HEK293 (cell line): ENCODE results near the gene NDUFB10.
A peak's percentile ranks its signal among the peaks of the same experiment; 100 is the strongest.

Experiments
- KLF7 ChIP-seq: fragments of 450-650 bp; formaldehyde crosslinking; IDR thresholded peaks from 2 replicates; pipeline ENCODE4 v1.5.1; 2016; ENCODE audit warnings: missing biosample characterization, missing genetic modification characterization, borderline replicate concordance
- KLF9 ChIP-seq: fragments of 450-650 bp; formaldehyde crosslinking; IDR thresholded peaks from 2 replicates; pipeline ENCODE4 v1.5.1; 2016; ENCODE audit warnings: missing biosample characterization, missing genetic modification characterization, low read depth
- REPIN1 ChIP-seq: fragments of 450-650 bp; formaldehyde crosslinking; IDR thresholded peaks from 2 replicates; pipeline ENCODE4 v1.5.1; 2017; ENCODE audit warnings: missing biosample characterization, missing genetic modification characterization, low read depth
- SALL2 ChIP-seq: fragments of 450-650 bp; formaldehyde crosslinking; IDR thresholded peaks from 2 replicates; pipeline ENCODE4 v1.5.0; 2017; ENCODE audit warnings: missing biosample characterization, mild to moderate bottlenecking, missing genetic modification characterization, borderline replicate concordance
- SETDB1 ChIP-seq: IDR thresholded peaks from one replicate; pipeline ENCODE4 v1.6.1; 2017; ENCODE audit warnings: mild to moderate bottlenecking, low read length, moderate library complexity, mixed read lengths; ENCODE audit not compliant: insufficient read length
- SP3 ChIP-seq: fragments of 450-650 bp; formaldehyde crosslinking; IDR thresholded peaks from 2 replicates; pipeline ENCODE4 v1.5.1; 2016; ENCODE audit warnings: missing biosample characterization, missing genetic modification characterization
- ZBTB8A ChIP-seq: fragments of 450-650 bp; formaldehyde crosslinking; IDR thresholded peaks from 2 replicates; pipeline ENCODE4 v1.5.1; 2016; ENCODE audit warnings: missing biosample characterization, missing genetic modification characterization
- ZFP37 ChIP-seq: fragments of 450-650 bp; formaldehyde crosslinking; IDR thresholded peaks from 2 replicates; pipeline ENCODE4 v1.5.1; 2016; ENCODE audit warnings: missing biosample characterization, missing genetic modification characterization
- ZNF157 ChIP-seq: fragments of 450-650 bp; formaldehyde crosslinking; IDR thresholded peaks from 2 replicates; pipeline ENCODE4 v1.5.1; 2016; ENCODE audit warnings: missing biosample characterization, missing genetic modification characterization
- ZNF169 ChIP-seq: fragments of 450-650 bp; formaldehyde crosslinking; IDR thresholded peaks from 2 replicates; pipeline ENCODE4 v1.5.1; 2016; ENCODE audit warnings: missing biosample characterization, missing genetic modification characterization
- ZNF174 ChIP-seq: fragments of 450-650 bp; formaldehyde crosslinking; IDR thresholded peaks from 2 replicates; pipeline ENCODE4 v1.5.0; 2017; ENCODE audit warnings: missing biosample characterization, mild to moderate bottlenecking, missing genetic modification characterization
- ZNF2 ChIP-seq: fragments of 450-650 bp; formaldehyde crosslinking; IDR thresholded peaks from 2 replicates; pipeline ENCODE4 v1.5.1; 2016; ENCODE audit warnings: missing biosample characterization, missing genetic modification characterization
- ZNF239 ChIP-seq: fragments of 450-650 bp; formaldehyde crosslinking; IDR thresholded peaks from 2 replicates; pipeline ENCODE4 v1.5.1; 2016; ENCODE audit warnings: missing biosample characterization, missing genetic modification characterization
- ZNF324 ChIP-seq: fragments of 450-650 bp; formaldehyde crosslinking; IDR thresholded peaks from 2 replicates; pipeline ENCODE4 v1.5.1; 2016; ENCODE audit warnings: missing biosample characterization, missing genetic modification characterization
- ZNF341 ChIP-seq: fragments of 450-650 bp; formaldehyde crosslinking; IDR thresholded peaks from 2 replicates; pipeline ENCODE4; 2016; ENCODE audit warnings: low read depth, missing biosample characterization, missing genetic modification characterization
- ZNF366 ChIP-seq: fragments of 450-650 bp; formaldehyde crosslinking; conservative IDR thresholded peaks from 2 replicates; pipeline ENCODE4 v1.5.1; 2016; ENCODE audit warnings: missing biosample characterization, missing genetic modification characterization
- ZNF501 ChIP-seq: fragments of 450-650 bp; formaldehyde crosslinking; IDR thresholded peaks from 2 replicates; pipeline ENCODE4 v1.5.1; 2016; ENCODE audit warnings: missing biosample characterization, missing genetic modification characterization
- ZNF510 ChIP-seq: fragments of 450-650 bp; formaldehyde crosslinking; IDR thresholded peaks from 2 replicates; pipeline ENCODE4 v1.5.1; 2018; ENCODE audit warnings: mild to moderate bottlenecking, missing genetic modification characterization, missing biosample characterization; ENCODE audit not compliant: insufficient replicate concordance
- ZNF521 ChIP-seq: fragments of 450-650 bp; formaldehyde crosslinking; IDR thresholded peaks from 2 replicates; pipeline ENCODE4 v1.5.1; 2017; ENCODE audit warnings: missing biosample characterization, mild to moderate bottlenecking, missing genetic modification characterization
- ZNF555 ChIP-seq: fragments of 450-650 bp; formaldehyde crosslinking; conservative IDR thresholded peaks from 2 replicates; pipeline ENCODE4 v1.5.1; 2017; ENCODE audit warnings: missing biosample characterization, mild to moderate bottlenecking, missing genetic modification characterization, inconsistent platforms
- ZNF596 ChIP-seq: fragments of 450-650 bp; IDR thresholded peaks from 2 replicates; pipeline ENCODE4 v1.5.0; 2018; ENCODE audit warnings: missing biosample characterization, mild to moderate bottlenecking, missing genetic modification characterization, moderate library complexity
- ZNF600 ChIP-seq: fragments of 450-650 bp; formaldehyde crosslinking; IDR thresholded peaks from 2 replicates; pipeline ENCODE4 v1.5.1; 2016; ENCODE audit warnings: missing biosample characterization, missing genetic modification characterization
- ZNF624 ChIP-seq: fragments of 450-650 bp; formaldehyde crosslinking; IDR thresholded peaks from 2 replicates; pipeline ENCODE4 v1.5.1; 2017; ENCODE audit warnings: missing biosample characterization, missing genetic modification characterization
- ZNF677 ChIP-seq: fragments of 450-650 bp; IDR thresholded peaks from 2 replicates; pipeline ENCODE4 v1.5.0; 2018; ENCODE audit warnings: missing biosample characterization, mild to moderate bottlenecking, missing genetic modification characterization, moderate library complexity
- ZNF768 ChIP-seq: fragments of 450-650 bp; formaldehyde crosslinking; IDR thresholded peaks from 2 replicates; pipeline ENCODE4 v1.5.1; 2018; ENCODE audit warnings: missing biosample characterization, mild to moderate bottlenecking, missing genetic modification characterization
- ZNF791 ChIP-seq: fragments of 450-650 bp; formaldehyde crosslinking; IDR thresholded peaks from 2 replicates; pipeline ENCODE4 v1.5.1; 2016; ENCODE audit warnings: missing biosample characterization, missing genetic modification characterization
- ZXDB ChIP-seq: fragments of 450-650 bp; formaldehyde crosslinking; IDR thresholded peaks from 2 replicates; pipeline ENCODE4 v1.5.1; 2016; ENCODE audit warnings: missing biosample characterization, missing genetic modification characterization
- TF ChIP-seq, protein P1 (sequence below): fragments of 450-650 bp; formaldehyde crosslinking; IDR thresholded peaks from 2 replicates; pipeline ENCODE4 v1.5.1; 2016; ENCODE audit warnings: missing biosample characterization, missing genetic modification characterization
- TF ChIP-seq, protein P2 (sequence below): fragments of 450-650 bp; formaldehyde crosslinking; IDR thresholded peaks from 2 replicates; pipeline ENCODE4 v1.5.1; 2016; ENCODE audit warnings: missing biosample characterization, missing genetic modification characterization
- TF ChIP-seq, protein P3 (sequence below): fragments of 450-650 bp; formaldehyde crosslinking; optimal IDR thresholded peaks from 2 replicates; pipeline ENCODE3; 2016; ENCODE audit warnings: missing biosample characterization, mild to moderate bottlenecking, missing genetic modification characterization
- TF ChIP-seq, protein P4 (sequence below): IDR thresholded peaks from 2 replicates; pipeline ENCODE4 v1.6.1; 2011; ENCODE audit warnings: mild to moderate bottlenecking, low read depth, low read length, borderline replicate concordance
- TF ChIP-seq, protein P5 (sequence below): fragments of 450-650 bp; formaldehyde crosslinking; IDR thresholded peaks from 2 replicates; pipeline ENCODE4 v1.5.1; 2016; ENCODE audit warnings: missing biosample characterization, missing genetic modification characterization, borderline replicate concordance

The NDUFB10 gene

DNA sequence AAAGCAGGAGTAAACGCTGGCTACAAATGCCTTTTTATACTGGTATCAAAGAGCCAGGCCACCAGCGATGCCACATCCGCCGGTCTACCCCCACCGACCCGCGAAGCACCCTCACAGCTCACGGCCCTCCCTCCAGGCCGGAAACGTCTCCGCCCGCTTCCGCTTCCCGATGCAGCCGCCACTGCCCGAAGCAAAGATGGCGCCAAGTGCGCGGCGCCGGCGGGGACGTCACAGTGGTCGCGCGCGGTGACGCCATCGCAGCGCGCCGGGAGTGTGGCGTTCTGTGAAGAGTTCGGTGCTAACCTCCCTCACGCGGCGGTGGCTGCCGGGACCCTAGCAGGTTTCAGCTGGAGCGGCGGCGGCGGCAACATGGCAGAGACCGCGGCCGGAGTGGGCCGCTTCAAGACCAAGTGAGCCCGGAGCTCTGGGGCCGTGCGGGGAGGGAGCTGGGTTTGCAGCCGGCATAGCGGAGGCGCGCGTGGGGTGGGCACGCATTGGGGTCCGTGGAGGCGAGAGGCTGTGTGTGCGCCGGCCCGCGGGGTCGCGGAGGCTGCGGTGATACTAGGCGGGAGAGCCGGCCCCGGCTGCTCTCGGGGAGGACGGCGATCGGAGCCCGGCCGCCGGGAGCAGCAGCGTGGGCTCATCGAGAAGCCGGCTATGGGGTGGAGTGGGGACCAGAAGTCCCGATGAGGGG is 12.6 kb downstream of the NDUFB10 start, which contains the start of gene TBL3 (continued):
- TF ChIP-seq ZNF510 (tag by site-specific recombination), result no peak
- TF ChIP-seq ZNF174, result no peak
- no peak; the same call in 1 of the 2 replicates for TF ChIP-seq KLF9 (tag by site-specific recombination)
- TF ChIP-seq ZNF501 (tag by site-specific recombination), result peak; percentile 79
- TF ChIP-seq SP3 (tag by site-specific recombination), result peak; percentile 97
- TF ChIP-seq ZNF157, result no peak
- peak; percentile 98 for TF ChIP-seq ZXDB (tag by site-specific recombination)
- TF ChIP-seq ZNF596 (tag by site-specific recombination), result no peak
- no peak for TF ChIP-seq ZNF624 (tag by site-specific recombination)
- TF ChIP-seq ZNF324 (tag by site-specific recombination), result peak; percentile 88
- TF ChIP-seq ZNF521 (tag by site-specific recombination), result no peak
- TF ChIP-seq, protein P1, sequence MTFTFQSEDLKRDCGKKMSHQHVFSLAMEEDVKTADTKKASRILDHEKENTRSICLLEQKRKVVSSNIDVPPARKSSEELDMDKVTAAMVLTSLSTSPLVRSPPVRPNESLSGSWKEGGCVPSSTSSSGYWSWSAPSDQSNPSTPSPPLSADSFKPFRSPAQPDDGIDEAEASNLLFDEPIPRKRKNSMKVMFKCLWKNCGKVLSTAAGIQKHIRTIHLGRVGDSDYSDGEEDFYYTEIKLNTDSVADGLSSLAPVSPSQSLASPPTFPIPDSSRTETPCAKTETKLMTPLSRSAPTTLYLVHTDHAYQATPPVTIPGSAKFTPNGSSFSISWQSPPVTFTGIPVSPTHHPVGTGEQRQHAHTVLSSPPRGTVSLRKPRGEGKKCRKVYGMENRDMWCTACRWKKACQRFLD (tag by site-specific recombination), result no peak
- peak; percentile 68; the same call in 1 of the 2 replicates for TF ChIP-seq ZNF239
- TF ChIP-seq ZNF2, result peak; percentile 96
- no peak for TF ChIP-seq ZNF791 (tag by site-specific recombination)
- TF ChIP-seq ZNF366, result no peak
- TF ChIP-seq, protein P2, sequence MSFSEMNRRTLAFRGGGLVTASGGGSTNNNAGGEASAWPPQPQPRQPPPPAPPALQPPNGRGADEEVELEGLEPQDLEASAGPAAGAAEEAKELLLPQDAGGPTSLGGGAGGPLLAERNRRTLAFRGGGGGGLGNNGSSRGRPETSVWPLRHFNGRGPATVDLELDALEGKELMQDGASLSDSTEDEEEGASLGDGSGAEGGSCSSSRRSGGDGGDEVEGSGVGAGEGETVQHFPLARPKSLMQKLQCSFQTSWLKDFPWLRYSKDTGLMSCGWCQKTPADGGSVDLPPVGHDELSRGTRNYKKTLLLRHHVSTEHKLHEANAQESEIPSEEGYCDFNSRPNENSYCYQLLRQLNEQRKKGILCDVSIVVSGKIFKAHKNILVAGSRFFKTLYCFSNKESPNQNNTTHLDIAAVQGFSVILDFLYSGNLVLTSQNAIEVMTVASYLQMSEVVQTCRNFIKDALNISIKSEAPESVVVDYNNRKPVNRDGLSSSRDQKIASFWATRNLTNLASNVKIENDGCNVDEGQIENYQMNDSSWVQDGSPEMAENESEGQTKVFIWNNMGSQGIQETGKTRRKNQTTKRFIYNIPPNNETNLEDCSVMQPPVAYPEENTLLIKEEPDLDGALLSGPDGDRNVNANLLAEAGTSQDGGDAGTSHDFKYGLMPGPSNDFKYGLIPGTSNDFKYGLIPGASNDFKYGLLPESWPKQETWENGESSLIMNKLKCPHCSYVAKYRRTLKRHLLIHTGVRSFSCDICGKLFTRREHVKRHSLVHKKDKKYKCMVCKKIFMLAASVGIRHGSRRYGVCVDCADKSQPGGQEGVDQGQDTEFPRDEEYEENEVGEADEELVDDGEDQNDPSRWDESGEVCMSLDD (tag by site-specific recombination), result no peak
- peak; percentile 88 for TF ChIP-seq ZFP37 (tag by site-specific recombination)
- no peak for TF ChIP-seq ZNF555 (tag by site-specific recombination)
- TF ChIP-seq ZNF600 (tag by site-specific recombination), result no peak; the same call in 1 of the 2 replicates
- TF ChIP-seq, protein P3, sequence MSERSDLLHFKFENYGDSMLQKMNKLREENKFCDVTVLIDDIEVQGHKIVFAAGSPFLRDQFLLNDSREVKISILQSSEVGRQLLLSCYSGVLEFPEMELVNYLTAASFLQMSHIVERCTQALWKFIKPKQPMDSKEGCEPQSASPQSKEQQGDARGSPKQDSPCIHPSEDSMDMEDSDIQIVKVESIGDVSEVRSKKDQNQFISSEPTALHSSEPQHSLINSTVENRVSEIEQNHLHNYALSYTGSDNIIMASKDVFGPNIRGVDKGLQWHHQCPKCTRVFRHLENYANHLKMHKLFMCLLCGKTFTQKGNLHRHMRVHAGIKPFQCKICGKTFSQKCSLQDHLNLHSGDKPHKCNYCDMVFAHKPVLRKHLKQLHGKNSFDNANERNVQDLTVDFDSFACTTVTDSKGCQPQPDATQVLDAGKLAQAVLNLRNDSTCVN (tag by site-specific recombination), result peak; percentile 100
- no peak; the same call in 1 of the 2 replicates for TF ChIP-seq ZNF341 (tag by site-specific recombination)
- TF ChIP-seq ZNF677 (tag by site-specific recombination), result no peak
- no peak for TF ChIP-seq REPIN1 (tag by site-specific recombination)
- TF ChIP-seq SETDB1, result no peak
- TF ChIP-seq, protein P4, sequence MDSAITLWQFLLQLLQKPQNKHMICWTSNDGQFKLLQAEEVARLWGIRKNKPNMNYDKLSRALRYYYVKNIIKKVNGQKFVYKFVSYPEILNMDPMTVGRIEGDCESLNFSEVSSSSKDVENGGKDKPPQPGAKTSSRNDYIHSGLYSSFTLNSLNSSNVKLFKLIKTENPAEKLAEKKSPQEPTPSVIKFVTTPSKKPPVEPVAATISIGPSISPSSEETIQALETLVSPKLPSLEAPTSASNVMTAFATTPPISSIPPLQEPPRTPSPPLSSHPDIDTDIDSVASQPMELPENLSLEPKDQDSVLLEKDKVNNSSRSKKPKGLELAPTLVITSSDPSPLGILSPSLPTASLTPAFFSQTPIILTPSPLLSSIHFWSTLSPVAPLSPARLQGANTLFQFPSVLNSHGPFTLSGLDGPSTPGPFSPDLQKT, result peak; percentile 44; the same call in 1 of the 2 replicates
- peak; percentile 67; the same call in 1 of the 2 replicates for TF ChIP-seq KLF7 (tag by site-specific recombination)
- TF ChIP-seq ZNF768, result no peak
- TF ChIP-seq SALL2, result no peak
- TF ChIP-seq, protein P5, sequence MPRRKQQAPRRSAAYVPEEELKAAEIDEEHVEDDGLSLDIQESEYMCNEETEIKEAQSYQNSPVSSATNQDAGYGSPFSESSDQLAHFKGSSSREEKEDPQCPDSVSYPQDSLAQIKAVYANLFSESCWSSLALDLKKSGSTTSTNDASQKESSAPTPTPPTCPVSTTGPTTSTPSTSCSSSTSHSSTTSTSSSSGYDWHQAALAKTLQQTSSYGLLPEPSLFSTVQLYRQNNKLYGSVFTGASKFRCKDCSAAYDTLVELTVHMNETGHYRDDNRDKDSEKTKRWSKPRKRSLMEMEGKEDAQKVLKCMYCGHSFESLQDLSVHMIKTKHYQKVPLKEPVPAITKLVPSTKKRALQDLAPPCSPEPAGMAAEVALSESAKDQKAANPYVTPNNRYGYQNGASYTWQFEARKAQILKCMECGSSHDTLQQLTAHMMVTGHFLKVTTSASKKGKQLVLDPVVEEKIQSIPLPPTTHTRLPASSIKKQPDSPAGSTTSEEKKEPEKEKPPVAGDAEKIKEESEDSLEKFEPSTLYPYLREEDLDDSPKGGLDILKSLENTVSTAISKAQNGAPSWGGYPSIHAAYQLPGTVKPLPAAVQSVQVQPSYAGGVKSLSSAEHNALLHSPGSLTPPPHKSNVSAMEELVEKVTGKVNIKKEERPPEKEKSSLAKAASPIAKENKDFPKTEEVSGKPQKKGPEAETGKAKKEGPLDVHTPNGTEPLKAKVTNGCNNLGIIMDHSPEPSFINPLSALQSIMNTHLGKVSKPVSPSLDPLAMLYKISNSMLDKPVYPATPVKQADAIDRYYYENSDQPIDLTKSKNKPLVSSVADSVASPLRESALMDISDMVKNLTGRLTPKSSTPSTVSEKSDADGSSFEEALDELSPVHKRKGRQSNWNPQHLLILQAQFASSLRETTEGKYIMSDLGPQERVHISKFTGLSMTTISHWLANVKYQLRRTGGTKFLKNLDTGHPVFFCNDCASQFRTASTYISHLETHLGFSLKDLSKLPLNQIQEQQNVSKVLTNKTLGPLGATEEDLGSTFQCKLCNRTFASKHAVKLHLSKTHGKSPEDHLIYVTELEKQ, result no peak; the same call in 1 of the 2 replicates
- no peak for TF ChIP-seq ZNF169 (tag by site-specific recombination)
- TF ChIP-seq ZBTB8A, result peak; percentile 68
